B cell (primary cell): ENCODE results near the gene SYCE3.

Experiments
- EZH2 ChIP-seq: IDR thresholded peaks from 2 replicates; pipeline ENCODE4 v1.6.1; 2012; ENCODE audit warnings: borderline replicate concordance, low read depth, mild to moderate bottlenecking, moderate library complexity, low read length; ENCODE audit not compliant: insufficient read depth, poor library complexity, severe bottlenecking
- TF ChIP-seq, protein P1 (sequence below): fragments of 200-600 bp; IDR thresholded peaks from one replicate; pipeline ENCODE4 v1.8.0; 2022; ENCODE audit warnings: antibody characterized with exemption, mild to moderate bottlenecking

DNA sequence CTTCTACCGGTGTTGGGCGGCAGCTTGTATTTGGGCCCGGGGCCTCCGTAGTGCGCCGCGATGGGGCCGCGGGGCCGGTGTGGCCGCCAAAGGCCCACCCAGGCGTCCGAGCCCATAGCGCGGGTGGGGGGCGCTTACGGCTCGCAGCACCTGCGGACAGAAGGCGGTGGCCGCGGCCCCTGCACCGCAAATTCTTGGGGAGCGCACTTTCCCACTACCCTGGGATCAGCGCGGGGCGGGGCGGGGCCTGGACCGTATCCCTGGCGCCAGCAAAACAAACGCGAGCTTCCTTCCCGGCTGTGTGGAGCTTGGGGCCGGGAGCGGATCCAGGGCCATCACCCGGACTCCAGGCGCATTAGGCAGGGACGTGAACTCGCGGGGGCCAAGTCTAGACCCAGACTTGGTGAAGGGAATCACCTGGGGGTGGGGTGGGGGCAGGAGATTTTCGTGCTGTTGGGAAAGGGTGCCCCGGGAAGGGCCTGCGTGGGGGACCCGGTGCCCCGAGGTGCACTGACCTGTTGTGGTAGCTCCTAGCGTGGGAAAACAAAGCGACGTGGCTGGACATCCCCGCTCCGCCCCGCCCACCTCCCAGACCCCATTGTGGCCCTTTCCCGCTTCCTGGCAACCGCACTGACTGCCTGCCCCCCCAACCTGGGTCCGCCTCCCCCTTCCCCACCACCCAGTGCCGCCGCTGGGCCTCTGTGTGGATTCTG is 30.6 kb downstream of the SYCE3 start:
- TF ChIP-seq EZH2, result no peak
- TF ChIP-seq, protein P1, sequence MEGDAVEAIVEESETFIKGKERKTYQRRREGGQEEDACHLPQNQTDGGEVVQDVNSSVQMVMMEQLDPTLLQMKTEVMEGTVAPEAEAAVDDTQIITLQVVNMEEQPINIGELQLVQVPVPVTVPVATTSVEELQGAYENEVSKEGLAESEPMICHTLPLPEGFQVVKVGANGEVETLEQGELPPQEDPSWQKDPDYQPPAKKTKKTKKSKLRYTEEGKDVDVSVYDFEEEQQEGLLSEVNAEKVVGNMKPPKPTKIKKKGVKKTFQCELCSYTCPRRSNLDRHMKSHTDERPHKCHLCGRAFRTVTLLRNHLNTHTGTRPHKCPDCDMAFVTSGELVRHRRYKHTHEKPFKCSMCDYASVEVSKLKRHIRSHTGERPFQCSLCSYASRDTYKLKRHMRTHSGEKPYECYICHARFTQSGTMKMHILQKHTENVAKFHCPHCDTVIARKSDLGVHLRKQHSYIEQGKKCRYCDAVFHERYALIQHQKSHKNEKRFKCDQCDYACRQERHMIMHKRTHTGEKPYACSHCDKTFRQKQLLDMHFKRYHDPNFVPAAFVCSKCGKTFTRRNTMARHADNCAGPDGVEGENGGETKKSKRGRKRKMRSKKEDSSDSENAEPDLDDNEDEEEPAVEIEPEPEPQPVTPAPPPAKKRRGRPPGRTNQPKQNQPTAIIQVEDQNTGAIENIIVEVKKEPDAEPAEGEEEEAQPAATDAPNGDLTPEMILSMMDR, result no peak
